GM10847 (cell line): ENCODE data around the gene SNAP29.
A peak's percentile ranks its signal among the peaks of the same experiment; 100 is the strongest.

ENCODE experiments used
- POLR2A ChIP-seq: IDR thresholded peaks from 2 replicates; pipeline ENCODE4 v1.6.1; 2011; ENCODE audit not compliant: insufficient read length; ENCODE audit errors: extremely low read depth

Gene SNAP29

DNA sequence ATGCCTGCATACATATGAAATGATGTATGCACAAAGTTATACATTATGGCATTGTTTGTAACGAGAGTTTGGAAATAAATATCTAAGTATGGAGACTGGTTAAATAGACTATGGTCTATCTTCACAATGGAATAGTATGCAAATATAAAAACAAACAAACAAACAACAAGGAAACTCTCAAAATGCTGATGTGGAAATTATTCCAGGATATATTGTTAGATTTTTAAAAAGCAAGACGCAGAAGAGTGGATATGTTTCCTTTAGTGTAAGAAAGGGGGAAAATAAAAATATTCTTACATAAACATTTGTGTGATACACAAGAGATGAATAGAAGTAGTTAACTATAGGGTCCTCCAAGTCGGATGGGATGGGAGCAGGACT lies 47.6 kb downstream of the SNAP29 start:
- no peak for TF ChIP-seq POLR2A

DNA sequence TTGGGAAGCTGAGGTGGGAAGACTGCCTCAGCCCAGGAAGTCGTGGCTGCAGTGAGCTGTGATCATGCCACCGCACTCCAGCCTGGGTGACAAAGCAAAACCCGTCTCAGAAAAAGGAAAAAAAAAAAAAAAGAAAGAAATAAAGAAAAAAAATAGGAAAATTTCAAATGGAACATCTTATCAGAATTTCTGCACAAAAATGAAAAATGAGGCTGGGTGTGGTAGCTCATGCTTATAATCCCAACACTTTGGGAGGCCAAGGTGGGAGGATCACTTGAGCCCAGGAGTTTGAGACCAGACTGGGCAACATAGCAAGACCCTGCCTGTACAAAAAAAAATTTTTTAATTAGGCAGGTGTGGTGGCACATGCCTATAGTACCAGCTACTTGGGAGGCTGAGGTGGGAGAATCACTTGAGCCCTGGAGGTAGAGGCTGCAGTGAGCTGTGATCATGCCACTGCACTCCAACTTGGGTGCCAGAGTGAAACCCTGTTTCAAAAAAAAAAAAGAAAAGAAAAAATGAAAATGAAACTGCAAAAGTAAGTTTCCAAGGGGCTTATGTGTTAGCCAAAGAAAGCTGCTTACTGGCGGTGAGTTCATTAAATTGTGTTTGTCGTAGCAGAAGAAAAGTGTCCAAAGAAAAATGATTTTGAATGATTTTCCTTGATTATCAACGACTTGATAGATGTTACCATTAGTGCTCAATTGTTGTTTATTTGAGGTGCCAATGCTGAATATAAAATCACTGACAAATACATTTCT lies 50.9 kb downstream of the SNAP29 start:
- TF ChIP-seq POLR2A: no peak

DNA sequence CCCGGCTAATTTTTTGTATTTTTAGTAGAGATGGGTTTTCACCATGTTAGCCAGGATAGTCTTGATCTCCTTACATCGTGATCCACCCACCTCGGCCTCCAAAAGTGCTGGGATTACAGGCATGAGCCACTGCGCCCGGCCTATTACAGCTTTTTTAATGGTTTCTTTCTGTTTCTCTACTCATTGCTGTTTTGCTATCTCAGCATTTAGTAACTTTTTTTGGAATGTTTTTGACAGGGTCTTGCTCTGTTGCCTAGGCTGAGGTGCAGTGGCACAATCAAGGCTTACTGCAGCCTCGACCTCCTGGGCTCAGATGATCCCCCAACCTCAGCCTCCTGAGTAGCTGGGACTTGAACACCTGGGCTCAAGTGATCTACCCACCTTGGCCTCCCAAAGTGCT lies 53.7 kb downstream of the SNAP29 start:
- no peak for TF ChIP-seq POLR2A

DNA sequence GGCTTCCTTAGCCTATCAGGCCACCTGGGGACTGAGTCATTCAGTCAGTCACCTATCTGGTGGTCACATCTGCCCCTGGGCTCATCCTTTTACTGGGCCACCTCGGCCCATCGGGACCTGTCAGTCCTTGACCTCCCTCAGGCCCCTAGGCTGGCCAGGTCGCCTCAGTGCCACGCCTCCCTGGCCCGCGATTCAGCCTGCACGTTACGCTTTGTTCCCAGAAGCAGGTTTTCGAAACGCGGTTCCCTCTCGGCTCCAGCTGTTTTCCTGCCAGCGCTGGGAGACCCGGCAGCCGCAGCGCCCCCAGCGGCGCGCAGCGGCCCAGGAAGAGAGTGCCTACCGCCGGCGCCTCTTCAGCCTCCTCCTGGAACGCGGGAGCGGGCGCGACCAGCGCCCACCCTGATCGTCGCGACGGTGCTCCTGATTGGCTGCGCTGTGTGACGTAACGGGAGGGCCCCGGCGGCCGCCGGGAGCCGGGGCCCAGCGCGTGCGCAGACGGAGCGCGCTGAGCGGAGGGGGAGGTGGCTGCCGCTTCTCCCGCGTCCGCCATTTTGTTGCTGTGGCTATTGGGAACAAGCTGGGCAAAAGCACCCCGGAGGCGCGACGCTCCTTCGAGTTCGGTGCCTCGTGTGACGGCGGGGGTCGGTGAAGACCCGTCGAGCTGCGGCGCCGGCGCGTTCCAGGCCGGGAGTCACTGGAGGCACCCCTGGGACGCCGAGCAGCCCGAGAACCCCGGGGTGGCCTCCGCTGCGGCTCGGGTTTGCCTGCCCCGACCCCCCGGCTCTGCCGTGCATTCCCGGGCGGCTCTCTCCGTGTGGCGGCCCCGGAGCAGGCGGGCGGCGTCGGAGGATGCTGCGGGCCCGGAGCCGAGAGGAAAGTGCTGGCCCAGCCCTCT lies 58.4 kb downstream of the SNAP29 start, which contains the start of gene CRKL:
Gene CRKL, plus strand, starts transcription at position 492 of the 895 bp plus-strand sequence. CDS start 528 bp downstream, outside the sequence.
- peak; percentile 64 for TF ChIP-seq POLR2A

DNA sequence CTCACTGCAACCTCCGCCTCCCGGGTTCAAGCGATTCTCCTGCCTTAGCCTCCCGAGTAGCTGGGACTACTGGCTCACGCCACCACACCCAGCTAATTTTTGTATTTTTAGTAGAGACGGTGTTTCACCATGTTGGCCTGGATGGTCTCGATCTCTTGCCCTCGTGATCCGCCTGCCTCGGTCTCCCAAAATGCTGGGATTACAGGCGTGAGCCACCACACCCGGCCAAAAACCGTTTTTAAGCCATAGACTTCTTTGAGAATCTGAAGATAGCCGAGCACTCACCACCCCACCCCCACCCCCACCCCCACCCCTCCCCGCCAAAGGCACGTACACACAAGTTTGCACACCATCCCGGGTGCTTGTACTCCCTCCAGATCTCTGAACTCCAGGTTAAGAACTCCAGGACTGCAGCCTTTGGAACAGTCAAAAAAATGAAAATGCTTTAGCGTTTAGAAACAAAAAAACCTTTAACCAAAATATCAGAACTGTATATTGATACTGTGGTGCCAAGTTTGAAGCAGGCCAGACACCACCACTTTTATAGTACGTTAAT lies 59.9 kb downstream of the SNAP29 start:
- no peak for TF ChIP-seq POLR2A

DNA sequence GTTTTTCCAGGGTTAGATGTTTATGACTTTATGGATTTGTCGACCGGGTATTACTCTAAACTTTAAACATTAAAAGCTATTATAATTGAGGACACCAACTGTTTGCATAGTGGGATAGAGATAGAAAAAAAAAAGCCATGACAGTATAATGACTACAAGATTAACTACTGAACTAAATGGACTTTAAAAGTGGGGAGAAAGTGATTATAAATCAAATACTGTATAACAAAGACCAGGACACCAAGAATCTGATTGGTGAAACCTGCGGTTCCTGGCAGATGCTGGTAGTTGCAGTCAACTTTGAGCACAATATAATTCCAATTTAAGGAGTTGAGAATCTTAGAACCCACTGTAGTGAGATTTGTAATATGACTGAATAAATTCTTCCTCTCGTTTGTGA lies 60.9 kb downstream of the SNAP29 start:
- no peak for TF ChIP-seq POLR2A

DNA sequence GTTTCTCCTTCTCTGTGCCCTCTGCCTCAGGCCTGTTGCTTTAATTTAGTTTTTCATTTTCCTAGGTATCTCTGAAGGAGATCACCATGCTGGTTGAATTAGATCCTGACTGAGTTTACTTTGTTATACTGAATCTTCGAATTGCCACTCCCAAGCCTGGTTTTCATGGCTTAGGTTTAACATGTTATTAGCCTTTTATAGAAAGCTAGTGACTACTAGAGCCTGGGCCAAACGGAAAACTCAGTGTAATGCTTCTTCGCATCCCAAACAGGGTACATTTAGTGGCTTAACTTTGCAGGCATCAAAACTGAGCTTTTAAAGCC lies 62.0 kb downstream of the SNAP29 start:
- no peak for TF ChIP-seq POLR2A

DNA sequence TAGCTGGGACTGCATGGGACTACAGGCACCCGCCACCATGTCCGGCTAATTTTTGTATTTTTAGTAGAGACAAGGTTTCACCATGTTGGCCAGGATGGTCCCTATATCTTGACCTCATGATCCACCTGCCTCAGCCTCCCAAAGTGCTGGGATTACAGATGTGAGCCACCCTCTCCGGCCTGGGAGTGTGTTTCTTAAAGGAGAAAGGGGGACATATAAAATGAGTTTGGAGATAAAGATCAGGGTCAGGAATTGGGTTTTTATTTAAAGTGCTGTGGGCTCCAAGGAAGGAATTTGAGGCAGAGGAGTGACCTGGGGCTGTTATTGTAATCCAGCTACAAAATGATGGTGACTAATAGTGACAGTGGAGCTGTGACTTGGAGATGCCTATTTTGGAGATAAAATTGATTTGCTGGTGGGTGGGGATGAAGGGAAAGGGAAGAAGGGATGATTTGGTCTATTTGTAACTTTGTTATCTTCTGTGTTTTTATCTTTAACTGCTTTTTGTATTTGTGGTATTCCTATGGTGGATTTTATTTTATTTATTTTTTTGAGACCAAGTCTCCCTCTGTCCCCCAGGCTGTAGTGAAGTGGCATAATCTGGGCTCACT lies 63.4 kb downstream of the SNAP29 start:
- TF ChIP-seq POLR2A: no peak

DNA sequence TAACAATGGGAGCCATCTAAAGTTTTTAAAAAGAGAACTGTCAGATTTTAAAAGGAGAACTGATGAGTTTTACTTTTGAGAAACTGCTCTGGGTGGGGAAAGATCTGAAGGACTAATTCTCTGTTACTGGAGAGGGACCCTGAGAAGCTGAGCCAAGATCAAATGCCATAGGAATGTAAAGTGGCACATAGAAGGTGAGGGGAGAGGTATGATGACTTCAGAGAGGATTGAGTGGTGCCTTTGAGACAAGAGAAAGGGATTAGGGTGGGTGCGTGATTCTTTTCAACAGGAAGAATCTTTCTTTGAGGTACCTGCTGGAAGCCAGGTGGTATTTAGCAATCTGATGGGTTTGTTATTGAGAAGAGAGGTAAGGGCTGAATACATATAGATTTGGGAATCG lies 67.4 kb downstream of the SNAP29 start:
- TF ChIP-seq POLR2A: no peak

DNA sequence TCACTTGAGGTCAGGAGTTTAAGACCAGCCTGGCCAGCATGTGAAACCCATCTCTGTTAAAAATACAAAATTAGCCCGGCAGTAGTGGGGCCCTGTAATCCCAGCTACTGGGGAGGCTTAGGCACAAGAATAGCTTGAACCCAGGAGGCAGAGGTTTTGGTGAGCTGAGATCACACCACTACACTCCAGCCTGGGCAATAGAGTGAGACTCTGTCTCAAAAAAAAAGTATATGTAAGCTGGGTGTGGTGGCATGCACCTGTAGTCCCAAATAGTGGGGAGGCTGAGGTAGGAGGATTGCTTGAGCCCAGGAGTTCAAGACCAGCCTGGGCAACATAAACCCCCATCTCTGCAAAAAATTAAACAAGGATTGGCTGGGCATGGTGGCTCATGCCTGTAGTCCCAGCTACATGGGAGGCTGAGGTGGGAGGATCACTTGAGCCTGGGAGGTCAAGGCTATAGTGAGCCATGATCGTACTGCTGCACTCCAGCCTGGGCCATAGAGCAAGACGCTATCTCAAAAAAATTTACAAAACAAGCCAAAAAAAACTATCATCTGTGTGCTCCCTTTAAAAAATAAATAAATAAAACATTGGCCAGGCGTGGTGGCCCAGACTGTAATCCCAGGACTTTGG lies 69.2 kb downstream of the SNAP29 start:
- no peak for TF ChIP-seq POLR2A

DNA sequence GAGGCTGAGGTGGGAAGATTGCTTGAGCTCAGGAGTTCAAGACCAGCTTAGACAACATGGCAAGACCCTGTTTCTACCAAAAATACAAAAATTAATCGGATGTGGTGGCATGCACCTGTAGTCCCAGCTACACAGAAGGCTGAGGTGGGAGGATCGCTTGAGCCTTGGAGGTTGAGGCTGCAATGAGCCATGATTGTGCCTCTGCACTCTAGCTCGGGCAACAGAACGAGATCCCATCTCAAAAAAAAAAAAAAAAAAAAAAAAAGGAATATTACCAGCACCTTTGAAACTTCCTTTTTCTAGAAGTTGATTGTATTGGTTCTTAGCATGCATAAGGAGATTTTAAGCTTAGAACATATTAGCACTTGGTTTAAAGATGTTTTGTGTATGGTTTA lies 69.8 kb downstream of the SNAP29 start:
- TF ChIP-seq POLR2A: no peak

DNA sequence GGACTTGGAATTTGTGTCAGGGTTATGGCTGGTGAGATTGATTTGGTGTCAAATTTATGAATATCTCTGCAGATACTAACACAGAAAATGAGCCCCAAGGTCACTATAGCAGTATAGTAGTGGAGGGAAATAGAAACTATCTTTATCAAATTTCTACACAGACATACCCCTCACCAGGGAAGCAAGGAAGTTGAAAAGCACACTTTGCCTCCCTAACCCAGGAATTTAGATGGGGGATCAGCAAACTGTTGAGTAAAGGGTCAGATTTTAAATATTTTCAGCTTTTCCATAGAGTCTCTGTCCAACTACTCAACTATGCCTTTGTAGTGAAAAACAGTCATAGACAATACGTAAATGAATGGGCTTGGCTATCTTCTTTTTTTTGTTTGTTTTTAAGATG lies 71.2 kb downstream of the SNAP29 start:
- no peak for TF ChIP-seq POLR2A

DNA sequence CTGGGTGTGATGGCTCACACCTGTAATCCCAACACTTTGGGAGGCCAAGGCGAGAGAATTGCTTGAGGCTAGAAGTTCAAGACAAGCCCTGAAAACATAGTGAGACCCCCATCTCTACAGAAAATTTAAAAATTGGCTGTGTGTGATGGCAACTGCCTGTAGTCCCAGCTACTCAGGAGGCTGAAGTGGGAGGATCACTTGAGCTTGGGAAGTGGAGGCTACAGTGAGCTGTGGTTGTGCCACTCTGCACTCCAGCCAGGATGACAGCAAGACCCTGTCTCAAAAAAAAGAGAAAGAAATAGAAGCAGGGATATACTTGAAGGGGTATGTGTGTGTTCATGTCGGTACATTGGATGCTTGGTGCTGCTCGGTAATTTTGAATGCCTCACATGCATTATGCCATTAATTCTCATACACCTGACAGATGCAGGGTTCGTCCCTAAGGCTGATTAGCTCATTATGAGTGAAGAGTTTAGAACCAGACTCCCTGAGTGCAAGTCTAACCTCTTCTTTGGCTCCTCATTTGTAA lies 72.4 kb downstream of the SNAP29 start:
- no peak for TF ChIP-seq POLR2A

DNA sequence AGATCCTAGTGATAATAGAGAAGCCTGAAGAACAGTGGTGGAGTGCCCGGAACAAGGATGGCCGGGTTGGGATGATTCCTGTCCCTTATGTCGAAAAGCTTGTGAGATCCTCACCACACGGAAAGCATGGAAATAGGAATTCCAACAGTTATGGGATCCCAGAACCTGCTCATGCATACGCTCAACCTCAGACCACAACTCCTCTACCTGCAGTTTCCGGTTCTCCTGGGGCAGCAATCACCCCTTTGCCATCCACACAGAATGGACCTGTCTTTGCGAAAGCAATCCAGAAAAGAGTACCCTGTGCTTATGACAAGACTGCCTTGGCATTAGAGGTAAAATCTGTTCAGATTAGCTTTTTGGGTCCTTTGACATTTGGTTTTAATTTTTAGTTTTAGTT lies 75.1 kb downstream of the SNAP29 start:
- TF ChIP-seq POLR2A: no peak
